Stimulated activated CD8-positive, alpha-beta memory T cell treated with anti-CD3 and anti-CD28 coated beads, Interleukin-7, amount 100 ng/mL, for 4 hours (primary cell): ENCODE measurements around the gene TRAF3.
"Not testable (repeated sequence)": the region's sequence is repeated elsewhere in the genome, so short reads cannot be mapped to it uniquely, and the experiment has no call there.

Source experiments
- DNase-seq, 2 donors: peaks; one replicate each; pipeline ENCODE4 v3.0.0-alpha.2; 2020; ENCODE audit warnings: low read depth in 2 of 2

TRAF3 gene

GRCh38 chr14:102752239-102752847 lies 24.9 kb upstream of the TRAF3 start:
- DNase-seq, result no peak

DNA sequence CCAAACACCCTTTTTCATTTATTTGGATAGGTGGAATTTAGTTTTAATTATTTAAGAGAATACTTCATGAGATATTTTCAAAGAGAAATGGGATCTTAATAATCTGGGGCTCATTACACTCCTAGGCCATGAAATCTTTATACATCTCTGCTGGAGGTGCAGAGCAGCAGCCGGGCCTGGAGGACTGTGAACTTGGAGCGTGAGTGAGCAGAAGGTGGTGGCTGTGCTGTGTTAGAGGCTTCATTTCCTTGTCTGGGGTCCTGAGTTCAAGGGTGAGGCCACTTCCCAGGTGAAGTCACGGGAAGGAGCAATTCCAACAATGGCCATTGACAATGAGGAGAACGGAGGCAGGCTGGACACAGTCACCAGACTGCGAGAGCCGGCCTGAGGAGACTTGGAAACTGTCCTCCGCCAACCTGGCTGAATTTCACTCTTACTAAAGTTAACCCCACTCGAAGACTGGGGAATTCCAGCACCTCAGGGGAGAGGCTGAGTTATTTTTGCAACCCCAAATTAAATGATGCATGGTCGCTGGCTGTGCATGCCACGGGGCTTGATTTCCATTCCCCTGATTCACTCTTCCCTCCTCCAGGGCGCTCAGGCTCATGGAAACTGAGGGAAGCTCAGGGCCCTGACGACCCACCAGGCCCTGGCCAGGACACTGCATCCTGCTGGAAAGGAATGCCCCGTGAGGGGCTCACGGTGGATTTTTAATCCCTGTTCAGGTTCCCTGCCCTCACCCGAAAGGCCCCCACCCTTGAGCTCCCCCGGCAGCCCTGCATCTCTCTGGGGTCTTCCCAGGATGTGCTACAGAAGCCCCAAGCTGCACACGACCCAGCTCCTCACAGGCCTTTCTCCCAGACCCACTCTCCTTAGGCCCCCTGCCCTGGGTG lies 22.6 kb upstream of the TRAF3 start:
- DNase-seq, result no peak

DNA sequence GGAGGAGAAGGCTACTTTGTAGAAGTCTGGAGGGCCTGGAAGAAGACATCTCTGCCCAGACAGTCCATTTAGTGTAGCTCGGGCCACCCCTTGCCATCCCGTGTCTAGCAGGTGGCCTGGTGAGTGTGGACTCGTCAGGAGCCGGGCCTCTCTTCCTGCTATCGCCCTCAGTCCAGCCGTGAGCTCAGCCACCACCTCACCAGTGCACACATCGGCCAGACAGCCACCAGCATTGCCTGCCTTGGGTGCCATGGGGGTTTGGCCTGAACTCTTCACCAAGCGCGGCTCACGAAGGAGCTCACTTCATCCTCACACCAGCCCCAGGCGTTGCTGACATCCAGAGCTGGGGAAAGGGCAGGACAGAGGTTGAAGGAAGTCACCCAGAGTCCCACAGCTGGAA lies 19.6 kb upstream of the TRAF3 start:
- no peak for DNase-seq

DNA sequence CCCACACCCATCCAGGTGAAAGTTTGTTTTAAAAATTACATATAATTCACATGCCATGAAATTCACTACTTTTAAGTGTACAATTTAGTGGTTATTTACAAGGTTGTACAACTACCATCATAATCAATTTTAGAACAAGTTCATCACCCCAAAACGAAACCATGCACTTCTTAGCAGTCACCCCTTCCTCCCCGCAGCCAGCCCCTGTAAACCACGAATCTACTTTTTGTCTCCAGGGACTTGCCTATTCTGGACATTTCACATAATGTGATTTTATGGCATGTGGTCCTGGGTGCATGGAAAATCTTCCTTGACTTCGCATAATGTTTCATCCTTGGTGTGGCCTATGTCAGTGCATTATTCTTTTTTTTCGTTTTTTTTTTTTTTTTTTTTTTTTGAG lies 19.2 kb upstream of the TRAF3 start:
- no peak for DNase-seq

- no peak for DNase-seq
Measured at GRCh38 chr14:102759456-102760187, 17.6 kb upstream of the TRAF3 start.

DNA sequence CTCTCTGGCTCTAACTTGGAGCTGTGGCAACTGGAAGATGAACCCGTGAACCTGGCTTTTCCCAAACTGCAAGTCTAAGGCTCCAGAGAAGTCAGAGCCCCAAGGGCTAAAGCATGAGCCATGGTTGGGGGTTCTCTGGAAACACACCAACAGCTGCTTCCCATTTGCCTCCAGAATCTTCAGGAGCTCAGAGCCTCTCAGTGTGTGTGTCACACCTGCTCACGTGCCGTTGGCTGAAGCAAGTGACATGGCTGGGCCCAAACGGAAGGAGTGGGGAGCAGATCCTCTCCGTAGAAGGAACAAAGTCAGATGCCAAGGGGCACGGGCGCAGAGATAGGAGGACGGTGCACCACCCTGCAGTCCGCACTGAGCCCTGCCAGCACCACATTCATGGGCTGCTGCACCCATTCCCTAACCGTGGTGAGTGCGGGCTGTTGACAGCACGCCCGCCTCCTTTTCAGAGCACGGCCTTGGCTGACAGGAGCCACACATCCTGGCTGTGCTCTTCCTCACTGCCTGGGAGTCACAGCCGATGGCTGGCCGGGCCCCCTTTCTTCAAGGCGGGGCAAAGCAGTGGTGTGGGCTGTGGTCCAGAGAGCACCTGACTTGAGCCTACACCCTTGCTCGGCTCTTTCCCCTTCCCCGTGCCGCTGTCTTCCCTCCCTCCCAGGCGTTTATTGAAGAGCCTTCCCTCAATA lies 16.6 kb upstream of the TRAF3 start:
- no peak for DNase-seq

DNA sequence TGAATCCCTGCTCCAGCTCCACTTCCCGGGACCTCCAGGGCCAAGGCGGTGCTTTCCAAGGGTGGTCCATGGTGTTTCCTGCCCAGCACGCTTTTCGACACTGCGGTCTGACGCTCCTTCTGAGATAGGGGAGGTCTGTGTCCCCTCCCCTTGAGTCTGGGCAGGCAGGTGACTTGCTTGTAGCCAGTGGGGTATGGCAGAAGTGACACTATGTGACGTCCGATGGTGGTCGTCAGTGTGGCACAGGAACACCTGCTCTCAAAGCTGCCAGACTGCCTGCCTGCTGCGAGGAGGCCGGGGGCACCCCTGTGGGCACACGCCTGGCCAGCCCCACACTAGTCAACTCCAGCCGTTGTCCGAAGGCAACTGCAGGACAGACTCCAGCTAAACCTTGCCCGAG lies 16.0 kb upstream of the TRAF3 start:
- DNase-seq, result no peak

- DNase-seq, result no peak
Measured at GRCh38 chr14:102764220-102764671, 13.0 kb upstream of the TRAF3 start.

DNA sequence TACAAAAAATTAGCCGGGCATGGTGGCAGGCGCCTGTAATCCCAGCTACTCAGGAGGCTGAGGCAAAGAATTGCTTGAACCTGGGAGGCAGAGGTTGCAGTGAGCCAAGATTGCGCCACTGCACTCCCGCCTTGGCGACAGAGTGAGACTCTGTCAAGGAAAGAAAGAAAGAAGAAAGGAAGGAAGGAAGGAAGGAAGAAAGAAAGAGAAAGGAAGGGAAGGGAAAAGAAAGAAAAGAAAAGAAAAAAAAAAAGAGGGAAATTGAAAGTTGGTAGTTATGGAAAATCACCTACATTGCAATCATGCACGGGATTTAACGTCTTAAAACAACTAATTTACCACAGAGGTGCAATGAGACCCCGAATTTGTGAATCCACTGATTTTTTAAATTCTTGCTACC lies 11.5 kb upstream of the TRAF3 start:
- not testable (repeated sequence) for DNase-seq

DNA sequence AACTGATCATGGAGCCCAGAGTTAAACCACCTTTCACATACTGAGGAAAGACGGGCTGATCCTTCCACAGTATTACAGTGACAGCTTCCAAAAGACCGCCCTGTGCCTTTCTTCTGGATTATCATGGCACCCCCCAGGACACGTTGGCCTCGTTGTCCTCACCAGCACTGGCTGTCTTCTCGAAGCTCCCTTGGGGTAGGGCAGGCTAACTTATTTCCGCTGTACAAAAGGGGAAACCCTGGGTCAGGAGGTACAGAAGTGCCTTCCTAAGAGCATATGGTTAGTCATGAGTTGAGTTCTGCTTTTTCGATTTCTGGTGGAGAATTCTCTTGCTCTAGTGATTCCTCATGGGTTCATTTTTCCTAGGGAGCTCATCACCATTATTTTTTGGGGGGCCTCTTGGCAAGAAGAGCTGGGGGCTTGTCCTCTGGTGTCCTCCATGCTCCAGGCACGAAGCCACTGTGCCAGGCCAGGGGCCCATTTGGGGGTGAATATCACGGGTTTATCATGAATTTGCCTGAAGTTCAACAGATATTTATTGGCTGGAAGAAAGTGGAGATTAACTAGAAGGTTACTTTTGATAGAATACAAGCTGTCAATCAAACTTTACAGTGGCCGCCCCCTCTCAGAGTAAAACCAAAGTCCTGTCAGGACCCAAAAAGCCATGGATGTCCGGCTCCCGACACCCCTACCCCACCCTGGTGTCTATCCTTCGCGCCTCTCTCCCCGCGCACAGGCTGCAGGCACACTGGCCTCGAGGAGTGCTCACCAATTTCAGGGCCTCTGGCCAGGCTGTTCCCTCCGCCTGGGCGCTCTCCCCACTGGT lies 8.8 kb upstream of the TRAF3 start:
- no peak for DNase-seq

DNA sequence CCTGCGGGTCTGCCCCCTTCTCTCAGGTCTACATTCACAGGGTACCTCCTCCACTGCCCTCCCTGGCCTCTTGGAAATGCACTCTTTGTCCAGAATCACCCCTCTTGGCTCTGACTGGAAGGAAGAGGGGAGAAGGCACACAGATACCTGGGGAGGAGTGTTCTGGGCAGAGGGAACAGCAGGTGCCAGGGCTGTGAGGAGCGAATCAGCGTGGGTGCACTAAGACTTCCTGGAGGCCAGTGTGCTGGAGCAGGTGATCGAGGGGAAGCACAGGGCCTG lies 8.3 kb upstream of the TRAF3 start:
- no peak for DNase-seq

DNA sequence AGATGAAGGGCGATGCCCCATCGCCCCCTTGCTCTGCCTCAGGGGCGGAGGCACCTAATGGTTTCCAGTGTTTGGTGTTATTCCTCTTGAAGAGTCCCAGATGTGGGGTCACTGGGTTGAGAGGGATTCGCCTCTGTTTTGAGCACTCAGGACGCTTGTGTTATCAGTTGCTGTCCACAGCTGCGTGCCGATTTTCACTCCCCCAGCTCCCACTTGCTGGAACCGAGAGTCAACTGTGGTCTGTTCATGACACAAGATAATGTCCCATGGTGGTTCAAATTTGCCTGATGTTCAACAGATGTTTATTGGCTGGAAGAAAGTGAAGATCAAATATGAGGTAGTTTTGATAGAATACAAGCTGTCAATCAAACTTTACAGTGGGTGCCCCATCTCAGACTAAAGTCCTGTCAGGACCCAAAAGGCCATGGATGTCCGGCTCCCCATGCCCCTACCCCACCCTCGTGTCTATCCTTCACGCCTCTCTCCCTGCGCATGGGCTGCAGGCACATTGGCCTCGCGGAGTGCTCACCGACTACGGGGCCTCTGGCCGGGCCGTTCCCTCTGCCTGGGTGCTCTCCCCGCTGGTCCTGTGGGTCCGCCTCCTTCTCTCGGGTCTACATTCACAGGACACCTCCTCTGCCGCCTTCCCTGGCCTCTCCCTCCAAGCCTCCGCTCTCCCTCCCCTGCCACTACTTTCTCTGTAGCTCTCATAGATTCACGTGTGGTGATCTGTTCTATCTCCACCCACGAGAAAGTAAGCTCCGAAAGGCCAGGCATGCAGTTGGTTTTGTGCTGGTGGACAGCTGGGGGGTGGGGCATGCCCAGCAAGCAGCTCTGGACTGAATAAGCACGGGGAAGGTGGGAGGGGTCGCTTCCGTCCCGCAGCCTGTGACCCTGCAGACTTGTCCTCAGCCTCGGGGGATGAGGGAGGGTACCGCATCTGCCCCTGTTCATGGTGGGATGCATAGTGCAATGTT lies 6.8 kb upstream of the TRAF3 start:
- DNase-seq, result no peak

DNA sequence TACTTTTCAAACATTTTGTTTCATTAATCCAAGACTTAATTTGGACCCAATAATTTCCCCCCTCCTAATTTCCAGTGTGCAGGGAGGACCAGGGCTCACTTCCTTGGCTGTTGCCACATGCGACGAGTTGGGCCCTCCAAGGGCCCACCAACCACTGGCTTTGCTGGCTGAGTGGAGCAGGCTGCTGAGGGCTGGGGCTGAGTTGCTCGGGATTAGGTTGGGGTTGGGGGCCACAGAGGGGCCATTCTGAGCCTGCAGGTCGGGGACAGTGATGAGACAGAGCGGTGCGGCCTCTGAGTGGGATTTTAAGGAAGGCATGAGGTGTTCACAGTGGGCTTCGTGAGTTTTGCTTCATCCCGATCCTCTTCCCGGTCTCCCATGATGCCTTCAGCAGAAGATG lies 6.1 kb upstream of the TRAF3 start:
- DNase-seq, result no peak

DNA sequence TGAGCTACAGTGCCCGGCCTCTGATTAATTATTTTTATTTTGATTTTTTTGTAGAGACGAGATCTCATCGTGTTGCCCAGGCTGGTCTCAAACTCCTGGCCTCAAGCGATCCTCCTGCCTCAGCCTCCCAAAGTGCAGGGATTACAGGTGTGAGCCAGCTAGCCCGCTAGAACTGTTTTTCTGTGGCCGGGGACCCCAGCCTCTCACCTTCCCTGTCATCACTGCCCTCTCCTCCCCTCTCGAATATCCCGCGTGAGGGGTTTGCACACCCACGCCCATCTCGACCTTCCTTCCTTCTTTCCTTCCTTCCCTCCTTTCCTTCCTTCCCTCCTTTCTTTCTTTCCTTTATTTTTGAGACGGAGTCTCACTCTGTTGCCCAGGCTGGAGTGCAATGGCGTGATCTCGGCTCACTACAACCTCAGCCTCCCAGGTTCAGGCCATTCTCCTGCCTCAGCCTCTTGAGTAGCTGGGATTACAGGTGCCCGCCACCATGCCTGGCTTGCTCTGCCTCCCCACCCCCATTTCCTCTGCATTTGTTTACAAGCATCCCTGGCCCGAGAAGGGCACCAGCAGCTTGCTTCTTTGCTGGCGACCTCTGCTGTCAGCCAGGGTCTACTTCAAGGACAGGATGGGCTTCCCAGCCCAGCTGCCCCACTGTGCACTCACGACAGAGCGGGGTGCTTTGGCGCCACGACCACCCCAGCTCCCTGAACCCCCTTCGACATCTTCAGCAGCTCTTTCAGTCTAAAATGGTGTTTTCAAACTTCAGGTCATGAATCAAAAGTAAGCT lies 4.3 kb upstream of the TRAF3 start:
- DNase-seq, result no peak

- peak; percentile 25 to 36 for DNase-seq
Measured at GRCh38 chr14:102774391-102775153, 2.7 kb upstream of the TRAF3 start.

DNA sequence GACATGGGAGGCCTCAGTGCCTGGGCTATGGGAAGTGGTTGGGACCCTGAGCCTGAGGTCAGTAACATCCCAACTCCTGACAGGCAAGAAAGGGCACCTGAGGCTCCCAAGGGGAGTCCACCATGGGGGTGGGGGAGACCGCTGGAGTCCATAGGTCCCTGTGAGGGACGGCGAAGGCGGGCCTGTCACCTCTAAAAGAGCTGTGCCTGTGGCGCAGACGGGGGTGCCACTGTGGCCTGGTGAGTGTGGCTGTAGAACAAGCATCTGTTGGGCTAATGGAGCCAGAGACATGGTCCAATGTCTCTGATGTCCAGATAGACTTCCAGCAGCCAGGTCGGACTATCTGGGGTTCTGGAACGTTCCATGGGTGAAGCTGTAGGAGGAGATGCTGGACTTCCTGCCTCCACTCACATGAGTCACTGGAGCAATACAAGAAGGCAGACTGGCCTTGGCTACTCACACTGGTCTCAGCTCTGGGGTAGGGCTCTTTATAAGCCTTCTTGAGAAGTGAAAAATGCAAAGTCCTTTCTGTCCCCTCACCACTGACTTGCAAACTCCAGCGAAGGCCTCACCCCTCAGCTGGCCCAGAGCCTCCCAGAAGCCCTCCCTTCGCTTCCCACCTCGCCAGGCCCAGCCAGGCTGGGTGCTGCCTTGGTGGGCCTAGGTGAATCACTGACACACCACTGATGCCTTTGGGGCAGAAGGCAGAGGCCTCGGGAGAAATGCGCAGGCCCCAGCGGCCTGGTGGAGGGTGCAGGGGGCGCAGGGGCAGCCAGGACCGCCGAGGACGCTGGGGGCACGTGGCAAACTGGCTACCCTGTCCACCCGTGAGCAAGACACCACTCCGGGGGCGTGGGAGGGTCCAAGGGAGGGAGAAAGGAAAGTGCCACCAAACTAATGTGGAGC lies 1.1 kb upstream of the TRAF3 start:
- no peak for DNase-seq

DNA sequence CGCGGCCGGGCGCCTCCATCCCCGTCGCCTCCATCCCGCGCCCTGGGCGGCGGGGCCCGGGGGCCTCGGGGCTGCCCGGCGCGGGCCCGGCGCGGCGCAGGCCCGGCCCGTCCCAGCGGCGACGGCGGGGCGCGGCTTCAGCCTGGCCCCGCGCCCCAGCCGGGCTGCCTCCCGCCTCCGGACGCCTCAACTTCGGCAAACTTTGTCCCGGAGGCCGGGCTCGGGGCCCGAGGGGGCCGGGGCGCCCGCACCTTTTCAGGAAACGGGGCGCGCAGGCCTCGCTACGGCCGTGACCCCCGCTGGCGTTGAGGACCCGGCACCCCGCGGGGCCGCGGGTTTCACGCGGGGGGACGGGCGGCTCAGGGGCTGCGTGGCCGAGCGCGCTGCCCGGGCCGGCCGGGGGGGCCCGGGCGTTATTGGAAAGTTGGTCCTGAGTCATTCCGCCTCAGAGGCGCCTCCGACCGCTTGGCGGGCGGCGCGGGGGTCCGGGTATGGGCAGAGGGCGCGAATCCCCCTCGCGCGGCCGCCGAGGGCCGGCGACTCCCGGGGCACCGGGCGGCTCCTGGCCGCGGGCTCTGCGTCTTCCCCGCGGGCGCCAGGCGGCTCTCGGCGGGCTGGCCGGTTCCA lies 575 bp downstream of the TRAF3 start:
- peak in 1 of 2 donors; percentile 23 for DNase-seq
